ENCODE measurements around the gene THOP1.

The THOP1 gene

DNA sequence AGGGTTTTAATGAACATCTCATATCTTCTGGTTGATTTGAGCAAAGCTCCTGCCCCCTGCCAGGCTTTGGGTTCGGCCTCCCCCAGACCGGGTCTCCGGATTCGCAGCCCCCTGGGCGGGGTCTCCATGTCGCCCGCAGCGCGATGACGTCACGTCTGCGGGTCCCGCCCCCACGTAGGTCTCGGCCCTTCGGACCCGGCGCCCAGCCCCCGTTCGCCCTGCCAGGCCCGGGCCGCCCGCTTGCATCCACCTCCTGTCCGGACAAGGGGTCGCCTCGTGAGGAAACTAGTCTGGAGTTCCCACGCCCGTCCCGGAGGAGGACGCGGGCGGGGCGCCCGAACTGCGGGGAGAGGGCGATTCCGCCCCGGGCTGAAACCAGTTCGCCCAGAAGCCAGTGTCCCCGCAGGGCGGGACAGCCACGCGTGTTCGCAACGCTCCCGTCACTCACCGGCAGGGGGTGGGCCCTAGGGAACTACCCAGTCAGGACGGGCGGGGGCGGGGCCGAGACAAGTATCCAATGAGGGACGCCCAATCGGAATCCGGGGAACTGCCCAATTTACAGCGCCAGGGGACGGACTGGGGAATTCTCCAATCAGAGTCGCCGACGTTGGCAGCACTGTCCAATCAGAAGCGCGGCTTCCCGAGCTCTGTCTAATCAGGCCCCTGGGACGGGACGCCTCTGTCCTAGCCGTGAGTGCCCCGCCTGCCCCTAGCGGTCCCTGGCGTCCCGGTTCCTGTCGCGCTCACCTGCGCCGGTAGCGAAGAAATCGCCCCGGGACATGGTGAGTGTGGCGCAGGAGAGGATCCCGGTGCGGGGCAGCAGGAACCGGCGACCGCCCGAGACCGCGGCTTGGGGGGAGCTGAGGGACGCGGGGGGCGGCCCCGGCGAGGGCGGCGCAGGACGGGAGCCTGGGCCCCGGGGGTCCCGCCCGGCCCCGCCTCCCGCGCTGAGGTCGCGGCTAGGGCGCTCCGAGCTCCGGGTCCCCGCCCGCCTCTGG lies 55.8 kb downstream of the THOP1 start, which contains the start of gene ZNF555:
Gene ZNF555, plus strand, starts transcription at position 682 of the 998 bp plus-strand sequence. Its CDS starts 98 bp downstream, at position 780.
- Histone ChIP-seq H3K79me2 (ENCODE audit: control insufficient read depth, low read length) (peaks cover 26% of the 10 kb centered on the region), H3K27ac (ENCODE audit: low read depth, low read length) (peak within 1 kb of the TSS; percentile 71), H3K36me3 (ENCODE audit: control insufficient read depth, low read length) (peaks cover 5% of the 10 kb centered on the region; the same call in 1 of the 2 replicates), H3K9me3 (ENCODE audit: control insufficient read depth, insufficient read depth, low read length) (peaks cover 4% of the 10 kb centered on the region), H4K20me1 (ENCODE audit: control insufficient read depth, insufficient read depth, low read depth, low read length) (no peaks in the 10 kb centered on the region), H3K4me1 (ENCODE audit: control insufficient read depth, low read length) (peaks cover 24% of the 10 kb centered on the region), H3K27me3 (ENCODE audit: control insufficient read depth, low read length) (no peaks in the 10 kb centered on the region), H3F3A (ENCODE audit: control insufficient read depth, insufficient read depth) (peaks cover 11% of the 10 kb centered on the region), H3K9me2 (replicated peaks; ENCODE audit: control insufficient read depth, low read length) (no peaks in the 10 kb centered on the region), H3K4me3 (ENCODE audit: low read length) (peak within 1 kb of the TSS; percentile 96), H3K4me2 (ENCODE audit: low read length) (peak within 1 kb of the TSS; percentile 75)
- TF ChIP-seq, protein P1, sequence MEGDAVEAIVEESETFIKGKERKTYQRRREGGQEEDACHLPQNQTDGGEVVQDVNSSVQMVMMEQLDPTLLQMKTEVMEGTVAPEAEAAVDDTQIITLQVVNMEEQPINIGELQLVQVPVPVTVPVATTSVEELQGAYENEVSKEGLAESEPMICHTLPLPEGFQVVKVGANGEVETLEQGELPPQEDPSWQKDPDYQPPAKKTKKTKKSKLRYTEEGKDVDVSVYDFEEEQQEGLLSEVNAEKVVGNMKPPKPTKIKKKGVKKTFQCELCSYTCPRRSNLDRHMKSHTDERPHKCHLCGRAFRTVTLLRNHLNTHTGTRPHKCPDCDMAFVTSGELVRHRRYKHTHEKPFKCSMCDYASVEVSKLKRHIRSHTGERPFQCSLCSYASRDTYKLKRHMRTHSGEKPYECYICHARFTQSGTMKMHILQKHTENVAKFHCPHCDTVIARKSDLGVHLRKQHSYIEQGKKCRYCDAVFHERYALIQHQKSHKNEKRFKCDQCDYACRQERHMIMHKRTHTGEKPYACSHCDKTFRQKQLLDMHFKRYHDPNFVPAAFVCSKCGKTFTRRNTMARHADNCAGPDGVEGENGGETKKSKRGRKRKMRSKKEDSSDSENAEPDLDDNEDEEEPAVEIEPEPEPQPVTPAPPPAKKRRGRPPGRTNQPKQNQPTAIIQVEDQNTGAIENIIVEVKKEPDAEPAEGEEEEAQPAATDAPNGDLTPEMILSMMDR (IDR thresholded peaks at IDR 0.05; ENCODE audit: low read depth, low read length, poor library complexity, severe bottlenecking): peak; percentile 47
- TF ChIP-seq EZH2phosphoT487 (IDR thresholded peaks at IDR 0.05; ENCODE audit: borderline replicate concordance, low read length): no peak

DNA sequence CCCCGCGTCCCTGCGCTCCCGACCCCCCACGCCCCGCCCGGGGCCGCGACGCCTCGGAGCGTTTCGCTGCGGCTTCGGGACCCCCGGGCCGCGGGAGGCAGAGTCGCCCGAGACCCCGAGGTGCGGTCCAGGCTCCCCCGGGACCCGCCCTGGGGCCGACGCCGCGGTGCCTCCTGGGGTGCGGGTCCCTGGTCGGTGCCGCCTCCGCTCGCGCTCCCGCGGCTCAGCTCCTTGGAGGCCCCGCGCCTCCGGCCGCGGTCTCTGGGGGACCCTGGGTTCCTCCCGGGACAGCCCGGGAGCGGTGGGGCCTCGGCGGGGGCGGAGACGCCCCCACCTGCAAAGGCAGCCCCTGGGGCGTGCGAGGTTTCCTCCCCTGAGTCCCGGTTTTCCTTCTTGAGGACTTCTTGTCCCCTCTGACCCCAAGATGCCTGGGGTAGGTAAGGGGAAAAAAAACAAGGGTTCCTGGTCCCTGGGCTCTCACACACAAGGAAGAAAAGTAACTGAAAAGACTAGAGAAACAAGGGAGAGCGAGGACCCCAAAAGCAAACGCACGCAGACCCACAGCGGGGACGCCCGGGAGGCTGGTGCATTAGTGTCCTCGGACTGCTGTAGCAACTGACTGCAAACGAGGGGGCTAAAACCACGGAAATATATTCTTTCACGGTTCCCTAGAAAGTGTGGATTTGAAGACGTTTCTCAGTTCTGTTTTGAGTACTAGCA lies 56.7 kb downstream of the THOP1 start:
- Histone ChIP-seq H3K79me2 (ENCODE audit: control insufficient read depth, low read length) (peaks cover 28% of the 10 kb centered on the region), H3K27ac (ENCODE audit: low read depth, low read length) (0 out of 2 replicates have a peak overlapping the region, but pooled peaks have one; percentile 7), H3K4me2 (ENCODE audit: low read length) (peak overlapping the region; percentile 75), H3K9me3 (ENCODE audit: control insufficient read depth, insufficient read depth, low read length) (0 out of 2 replicates have a peak, but pooled peaks cover 3% of the 10 kb centered on the region), H3K9me2 (replicated peaks; ENCODE audit: control insufficient read depth, low read length) (no peaks in the 10 kb centered on the region), H3K4me1 (ENCODE audit: control insufficient read depth, low read length) (peaks cover 24% of the 10 kb centered on the region), H3K4me3 (ENCODE audit: low read length) (peak overlapping the region; percentile 96), H3F3A (ENCODE audit: control insufficient read depth, insufficient read depth) (peaks cover 11% of the 10 kb centered on the region), H4K20me1 (ENCODE audit: control insufficient read depth, insufficient read depth, low read depth, low read length) (no peaks in the 10 kb centered on the region), H3K27me3 (ENCODE audit: control insufficient read depth, low read length) (no peaks in the 10 kb centered on the region), H3K36me3 (ENCODE audit: control insufficient read depth, low read length) (peaks cover 5% of the 10 kb centered on the region; the same call in 1 of the 2 replicates)
- no peak for TF ChIP-seq EZH2phosphoT487 (IDR thresholded peaks at IDR 0.05; ENCODE audit: borderline replicate concordance, low read length)
- TF ChIP-seq, protein P1 (IDR thresholded peaks at IDR 0.05; ENCODE audit: low read depth, low read length, poor library complexity, severe bottlenecking): no peak

DNA sequence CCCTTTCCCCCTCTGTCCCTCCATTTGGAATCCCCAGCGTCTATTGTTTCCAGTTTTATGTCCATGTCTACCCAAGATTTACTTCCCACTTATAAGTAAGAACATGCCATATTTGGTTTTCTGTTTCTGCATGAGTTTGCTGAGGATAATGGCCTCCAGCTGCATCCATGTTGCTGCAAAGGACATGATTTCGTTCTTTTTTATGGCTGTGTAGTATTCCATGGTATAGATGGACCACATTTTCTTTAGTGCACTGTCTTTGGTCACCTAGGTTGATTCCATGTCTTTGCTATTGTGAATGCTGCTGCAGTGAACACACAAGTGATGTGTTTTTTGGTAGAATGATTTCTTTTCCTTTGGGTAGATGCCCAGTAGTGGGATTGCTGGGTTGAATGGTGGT lies 59.8 kb downstream of the THOP1 start:
- TF ChIP-seq EZH2phosphoT487 (IDR thresholded peaks at IDR 0.05; ENCODE audit: borderline replicate concordance, low read length): no peak
- TF ChIP-seq, protein P1 (IDR thresholded peaks at IDR 0.05; ENCODE audit: low read depth, low read length, poor library complexity, severe bottlenecking): no peak
- Histone ChIP-seq H3K4me2 (ENCODE audit: low read length) (no peak overlapping the region), H3K27me3 (ENCODE audit: control insufficient read depth, low read length) (no peaks in the 10 kb centered on the region), H3K27ac (ENCODE audit: low read depth, low read length) (no peak overlapping the region), H3K9me2 (replicated peaks; ENCODE audit: control insufficient read depth, low read length) (no peaks in the 10 kb centered on the region), H3K9me3 (ENCODE audit: control insufficient read depth, insufficient read depth, low read length) (peaks cover 7% of the 10 kb centered on the region; the same call in 1 of the 2 replicates), H3K4me3 (ENCODE audit: low read length) (no peak overlapping the region), H3K36me3 (ENCODE audit: control insufficient read depth, low read length) (peaks cover 10% of the 10 kb centered on the region; the same call in 1 of the 2 replicates), H4K20me1 (ENCODE audit: control insufficient read depth, insufficient read depth, low read depth, low read length) (no peaks in the 10 kb centered on the region), H3K4me1 (ENCODE audit: control insufficient read depth, low read length) (peaks cover 24% of the 10 kb centered on the region), H3K79me2 (ENCODE audit: control insufficient read depth, low read length) (peaks cover 35% of the 10 kb centered on the region), H3F3A (ENCODE audit: control insufficient read depth, insufficient read depth) (peaks cover 11% of the 10 kb centered on the region)
